GM12878 (cell line): ENCODE results near the gene SYT8. TPM values are rescaled to one million over a fixed set of nuclear protein-coding genes. Genes with fewer than 3 reads are reported as not detected.

ENCODE experiments used
- ATAC-seq: fragments of 200-7000 bp; cut with Tn5 transposase; 3 replicates; pipeline ENCODE4 v1.9.1; 2020; ENCODE audit warnings: mild to moderate bottlenecking, moderate library complexity
- BruUV-seq: library from RNA; stranded (reverse); fragments of 400-500 nt; replicated peaks from 2 replicates; lab custom pipeline; 2021; lab: Mats Ljungman, UMichigan
- CTCF ChIA-PET: fragments of 300-600 bp; sonication (Branson Sonifier 250); formaldehyde crosslinking; extraction: SDS; loops from one replicate; lab custom pipeline; 2021; ENCODE audit warnings: inconsistent platforms; lab: Yijun Ruan, JAX
- POLR2A ChIA-PET: fragments of 350-600 bp; formaldehyde crosslinking; extraction: SDS; loops from one replicate; lab custom pipeline; 2021; ENCODE audit warnings: inconsistent platforms; lab: Charles Lee
- RAD21 ChIA-PET: fragments of 300-600 bp; sonication (Branson Sonifier 250); formaldehyde crosslinking; loops from one replicate; lab custom pipeline; 2023; ENCODE audit warnings: antibody characterized with exemption; ENCODE audit not compliant: unreplicated experiment; lab: Charles Lee
- SMC1A ChIA-PET: fragments of 300-600 bp; sonication (Branson Sonifier 250); formaldehyde crosslinking; loops from one replicate; lab custom pipeline; 2023; ENCODE audit not compliant: unreplicated experiment, uncharacterized antibody; lab: Charles Lee
- DNase-seq: peaks from one replicate; pipeline ENCODE4 v3.0.0-alpha.2; 2011; ENCODE audit warnings: low read depth, low spot score
- FAIRE-seq: peaks from 3 replicates; lab custom pipeline; 2011; peaks lifted over from hg19 to GRCh38; lab: Jason Lieb, UNC
- H2AFZ ChIP-seq: 2 replicates; pipeline ENCODE4 v1.6.0; 2011; ENCODE audit warnings: low read depth, low read length, control low read depth; ENCODE audit not compliant: control insufficient read depth
- H3K27ac ChIP-seq: 2 replicates; pipeline ENCODE4 v1.5.1; 2011; ENCODE audit warnings: control low read depth; ENCODE audit not compliant: control insufficient read depth, insufficient read depth
- H3K27me3 ChIP-seq, 2 experiments: replicated peaks in 1 of 2; 2 replicates each; pipeline versions ENCODE4 v1.6.0 to v1.6.1; 2011; ENCODE audit warnings: low read length in 1 of 2; ENCODE audit not compliant: control insufficient read depth in 2 of 2, insufficient read depth in 2 of 2
- H3K36me3 ChIP-seq, 2 experiments: 2 replicates each; pipeline ENCODE4 v1.5.1; 2011; ENCODE audit warnings: low read length in 1 of 2; ENCODE audit not compliant: control insufficient read depth in 2 of 2, insufficient read depth in 2 of 2
- H3K4me1 ChIP-seq: 2 replicates; pipeline ENCODE4 v1.6.1; 2011; ENCODE audit warnings: mild to moderate bottlenecking, low read length, moderate library complexity, mixed read lengths; ENCODE audit not compliant: control insufficient read depth, insufficient read depth
- H3K4me2 ChIP-seq: 2 replicates; pipeline ENCODE4 v1.6.0; 2011; ENCODE audit warnings: control low read depth; ENCODE audit not compliant: control insufficient read depth, insufficient read depth
- H3K4me3 ChIP-seq: fragments of 200-600 bp; sonication (generic); 2 replicates; pipeline ENCODE4 v1.5.1; 2016
- H3K79me2 ChIP-seq: 2 replicates; pipeline ENCODE4 v1.6.0; 2011; ENCODE audit warnings: low read length; ENCODE audit not compliant: control insufficient read depth, insufficient read depth
- H3K9ac ChIP-seq: 2 replicates; pipeline ENCODE4 v1.8.0; 2011; ENCODE audit warnings: low read length, control low read depth, mixed read lengths; ENCODE audit not compliant: control insufficient read depth, insufficient read depth
- H3K9me3 ChIP-seq: replicated peaks from 3 replicates; pipeline ENCODE4 v1.5.1; 2011; ENCODE audit warnings: mild to moderate bottlenecking, low read length; ENCODE audit not compliant: control insufficient read depth, insufficient read depth
- H4K20me1 ChIP-seq: 2 replicates; pipeline ENCODE4 v1.6.0; 2011; ENCODE audit not compliant: control insufficient read depth, insufficient read depth
- CUX1 ChIP-seq: IDR thresholded peaks from 2 replicates; pipeline ENCODE4 v1.6.1; 2012; ENCODE audit warnings: improper control_type of control experiment, low read depth, low read length; ENCODE audit not compliant: insufficient replicate concordance
- E4F1 ChIP-seq: fragments of 450-650 bp; IDR thresholded peaks from 2 replicates; pipeline ENCODE4 v1.6.1; 2018; ENCODE audit warnings: borderline replicate concordance, mild to moderate bottlenecking; ENCODE audit not compliant: partially characterized antibody
- EED ChIP-seq: sonication (generic); IDR thresholded peaks from 2 replicates; pipeline ENCODE4 v1.6.1; 2016; ENCODE audit warnings: antibody characterized with exemption, low read depth
- HDAC2 ChIP-seq: fragments of 200-600 bp; sonication (generic); IDR thresholded peaks from 2 replicates; pipeline ENCODE4 v1.6.1; 2017
- IRF3 ChIP-seq: fragments of 450-650 bp; IDR thresholded peaks from 2 replicates; pipeline ENCODE4 v1.6.1; 2014; ENCODE audit warnings: mild to moderate bottlenecking
- RFX5 ChIP-seq: IDR thresholded peaks from 2 replicates; pipeline ENCODE4 v1.6.1; 2011; ENCODE audit warnings: low read depth, low read length, improper control_type of control experiment
- SMC3 ChIP-seq: IDR thresholded peaks from 2 replicates; pipeline ENCODE4 v1.6.1; 2011; ENCODE audit warnings: low read length, improper control_type of control experiment, borderline replicate concordance
- STAT1 ChIP-seq: fragments of 450-650 bp; conservative IDR thresholded peaks from 2 replicates; pipeline ENCODE4 v1.6.1; 2014; ENCODE audit warnings: antibody characterized with exemption, mild to moderate bottlenecking
- TAF1 ChIP-seq: IDR thresholded peaks from 2 replicates; pipeline ENCODE4 v1.6.1; 2011; ENCODE audit warnings: mild to moderate bottlenecking, low read depth, low read length, borderline replicate concordance
- ZNF274 ChIP-seq: IDR thresholded peaks from one replicate; pipeline ENCODE4 v1.8.0; 2011; ENCODE audit not compliant: insufficient read length, insufficient read depth
- ZSCAN29 ChIP-seq: fragments of 450-650 bp; IDR thresholded peaks from 2 replicates; pipeline ENCODE4 v1.6.1; 2017; ENCODE audit warnings: mild to moderate bottlenecking, moderate library complexity
- ZZZ3 ChIP-seq: IDR thresholded peaks from 2 replicates; pipeline ENCODE4 v1.6.1; 2011; ENCODE audit warnings: low read depth; ENCODE audit not compliant: control insufficient read depth, insufficient read length
- WGBS: methylation state at CpG from one replicate; pipeline ENCODE4 v1.1.6; 2016; ENCODE audit warnings: low lambda C conversion rate; ENCODE audit not compliant: insufficient replicate concordance, insufficient coverage; ENCODE audit errors: missing lambda C conversion rate; 5-methylcytosine and 5-hydroxymethylcytosine counted together
- in situ Hi-C: fragments of 300-500 bp; cut with MboI; formaldehyde crosslinking; loops from 9 replicates; pipeline ENCODE4 v1.14.3; 2018; ENCODE audit warnings: mixed read lengths
- intact Hi-C: fragments of 100-400 bp; cut with micrococcal nuclease; formaldehyde crosslinking; loops from one replicate; pipeline ENCODE4 v1.14.2; 2022; ENCODE audit not compliant: unreplicated experiment
- polyA plus RNA-seq, 11 experiments: library from polyadenylated mRNA; depleted of rRNA in 4 of 11; unstranded in 6 of 11; stranded (reverse) in 5 of 11; fragments of >200 nt; fragmentation: Nextera tagmentation in 4 of 11; fragmentation: Illumina TruSeq in 1 of 11; extraction: Ambion mirVana in 4 of 11; extraction: Trizol in 1 of 11; gene quantifications; 1 replicate in 1 of 11; 2 replicates in 10 of 11; pipeline versions ENCODE4 v1.2.1 to v1.2.3, GENCODE V29; 2011 to 2016; ENCODE audit warnings: inconsistent platforms in 2 of 11, missing spikeins in 2 of 11, low read depth in 1 of 11
- total RNA-seq, 4 experiments: library from RNA; depleted of rRNA in 3 of 4; stranded (reverse); fragments of >200 nt in 3 of 4; fragmentation: Illumina TruSeq in 1 of 4; extraction: Trizol in 1 of 4; gene quantifications; 2 replicates each; pipeline versions ENCODE4 v1.2.1 to v1.2.3, GENCODE V29; 2013 to 2021

The SYT8 gene
- total and polyA plus RNA-seq, 10 of the 15 experiments (the other 5 are each of a cell fraction or from before 2014, with no cell fraction given) = 0.44 TPM; not detected in 9

- ChIA-PET RAD21 (no interaction called here), SMC1A (no interaction called here), POLR2A (no interaction called here), CTCF (interaction anchor here (2.1 kb wide), 1 partner anchor 10 kb away, joined by 4 read pairs; no protein-coding TSS in a partner anchor)
- BruUV-seq = no TSS peak
- Histone ChIP-seq H2AFZ (no peak overlapping the region), H3K9me3 (no peaks in the 10 kb centered on the region), H3K27ac (no peak overlapping the region), H3K36me3 (peaks cover 5 to 6% of the 10 kb centered on the region in 2 experiments; a peak in 3 of 4 replicates), H3K4me2 (no peak overlapping the region), H3K27me3 (no peaks in the 10 kb centered on the region), H3K4me3 (no peak overlapping the region), H3K79me2 (peaks cover 78% of the 10 kb centered on the region), H3K9ac (no peak overlapping the region), H4K20me1 (peaks cover 26% of the 10 kb centered on the region), H3K4me1 (peaks cover 26% of the 10 kb centered on the region)
- FAIRE-seq (no peak), DNase-seq (no peak), ATAC-seq (no peak)
- 100% methylated on average over 1 of the region's 1 CpG for WGBS
- in situ Hi-C loops = no loop called here
- no peak for TF ChIP-seq HDAC2
- no peak for TF ChIP-seq STAT1
- no peak for TF ChIP-seq E4F1
- TF ChIP-seq TAF1 = no peak
- TF ChIP-seq ZNF274 = no peak
- no peak for TF ChIP-seq EED
- no peak for TF ChIP-seq CUX1
- no peak for TF ChIP-seq ZSCAN29
- no peak for TF ChIP-seq ZZZ3
- TF ChIP-seq RFX5 = no peak
- TF ChIP-seq SMC3 = no peak
- TF ChIP-seq IRF3 = no peak
- intact Hi-C loops = no loop called here
Measured at GRCh38 chr11:1860108-1860507, 25.3 kb downstream of the SYT8 start.
